Anterior cingulate cortex (tissue), 58 donors: ENCODE data around the gene VN1R5.
"Not testable (repeated sequence)": the region's sequence is repeated elsewhere in the genome, so short reads cannot be mapped to it uniquely, and the experiment has no call there.

Source experiments
- DNase-seq, 58 donors: peaks; one replicate each; lab custom pipeline; 2025; lab: John Stamatoyannopoulos, UW

The VN1R5 gene

DNA sequence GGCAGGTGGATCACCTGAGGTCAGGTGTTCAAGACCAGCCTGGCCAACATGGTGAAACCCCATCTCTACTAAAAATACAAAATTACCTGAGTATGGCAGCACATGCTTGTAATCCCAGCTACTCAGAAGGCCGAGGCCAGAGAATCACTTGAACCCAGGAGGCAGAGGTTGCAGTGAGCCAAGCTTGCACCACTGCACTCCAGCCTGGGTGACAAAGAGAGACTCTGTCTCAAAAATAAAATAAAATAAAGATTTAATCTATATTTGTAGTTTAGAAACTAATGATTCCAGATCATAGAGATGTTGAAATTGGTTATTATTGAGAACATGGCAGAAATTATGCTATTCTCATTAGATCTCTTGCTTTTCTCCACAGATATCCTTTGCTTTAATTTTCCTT lies at the start of gene VN1R5:
VN1R5 (plus strand) TSS at position 301 of the 400 bp plus-strand sequence.
- not testable (repeated sequence) for DNase-seq

DNA sequence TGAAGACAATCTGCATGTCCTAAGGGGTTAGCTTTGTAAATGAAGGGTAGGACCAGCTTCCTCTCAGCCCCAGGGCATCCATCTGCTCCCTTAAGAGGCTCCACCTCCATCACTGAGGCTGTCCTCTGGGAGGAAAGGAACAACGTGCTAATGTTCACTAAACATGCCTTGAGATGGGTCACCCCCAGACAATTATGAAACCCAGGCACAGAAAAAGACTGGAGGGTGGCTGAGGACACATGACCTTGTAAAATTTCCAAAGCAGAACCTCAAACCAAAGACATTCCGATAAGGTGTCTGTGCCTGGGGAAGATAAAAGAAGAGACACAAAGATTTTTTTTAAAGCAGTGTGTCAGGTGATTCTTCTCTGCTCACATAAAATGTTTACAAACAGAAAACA lies 46.5 kb upstream of the VN1R5 start:
- DNase-seq = no peak

DNA sequence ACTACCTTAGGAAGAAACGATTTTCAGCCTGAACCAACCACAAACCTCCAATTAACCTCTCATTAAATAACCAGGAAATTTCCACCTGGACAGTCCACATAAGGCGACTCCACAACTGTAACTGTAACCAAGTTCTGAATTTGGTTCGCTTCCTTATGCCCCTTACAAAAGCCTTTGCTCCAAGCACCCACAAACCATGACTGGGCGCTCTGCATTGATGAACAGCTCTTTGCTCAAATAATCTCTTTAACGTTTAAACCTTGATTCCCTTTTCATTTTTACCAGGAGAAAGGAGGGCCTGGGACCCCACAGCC lies 45.9 kb upstream of the VN1R5 start:
- no peak for DNase-seq

DNA sequence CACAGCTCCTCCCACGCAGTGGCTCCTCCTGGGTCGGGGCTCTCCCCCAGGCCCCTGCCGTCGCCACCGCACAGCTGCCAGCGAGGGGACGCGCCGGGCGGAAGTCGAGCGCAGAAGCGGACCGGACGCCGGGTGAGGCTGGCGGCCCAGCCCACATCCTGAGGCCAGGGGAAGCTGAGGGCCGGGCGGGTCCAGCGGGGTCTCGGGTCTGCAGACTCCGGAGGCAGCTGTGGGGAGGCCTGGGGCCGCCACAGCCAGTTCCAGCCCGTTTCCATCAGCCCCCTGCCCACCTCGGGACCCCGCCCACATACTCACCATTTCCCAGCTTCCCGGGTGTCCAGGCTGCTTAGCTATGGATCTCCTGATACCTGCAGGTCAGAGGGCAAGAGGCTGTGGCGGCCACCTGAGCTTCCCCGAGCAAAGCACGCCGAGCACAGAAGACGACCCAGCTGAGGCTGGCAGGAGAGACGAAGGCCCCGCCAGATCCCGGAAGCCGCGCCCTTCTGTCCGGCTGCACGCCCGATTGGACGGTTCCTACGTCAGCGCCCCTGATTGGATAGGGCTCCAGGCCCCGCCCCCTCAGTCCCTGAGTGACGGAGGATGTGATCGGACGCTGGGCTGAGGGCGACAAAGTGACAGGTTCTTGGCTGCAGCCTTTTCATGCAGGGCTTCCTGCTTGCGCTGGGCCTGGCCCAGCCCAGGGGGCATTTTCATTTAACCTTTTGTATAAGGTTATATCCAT lies 45.3 kb upstream of the VN1R5 start:
- peak; percentile 62 to 98 (median 95) for DNase-seq

DNA sequence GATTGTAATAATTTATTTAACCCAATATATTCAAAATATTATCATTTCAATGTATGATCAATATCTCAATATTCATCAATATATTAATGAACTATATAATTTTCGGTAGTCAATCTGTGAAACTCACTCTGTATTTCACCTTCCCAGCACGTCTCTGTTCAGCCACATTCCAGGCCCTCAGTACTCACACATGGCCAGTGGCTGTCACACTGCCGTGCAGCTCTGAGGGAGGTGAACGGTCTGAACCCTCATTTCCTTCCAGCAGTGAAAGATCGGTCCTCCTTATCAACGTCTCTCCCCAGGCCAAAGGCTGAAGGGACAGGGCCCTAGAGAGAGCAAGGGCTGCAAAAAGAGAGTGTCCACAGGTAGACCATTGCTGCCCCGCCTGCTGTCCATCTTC lies 44.5 kb upstream of the VN1R5 start:
- DNase-seq = no peak

DNA sequence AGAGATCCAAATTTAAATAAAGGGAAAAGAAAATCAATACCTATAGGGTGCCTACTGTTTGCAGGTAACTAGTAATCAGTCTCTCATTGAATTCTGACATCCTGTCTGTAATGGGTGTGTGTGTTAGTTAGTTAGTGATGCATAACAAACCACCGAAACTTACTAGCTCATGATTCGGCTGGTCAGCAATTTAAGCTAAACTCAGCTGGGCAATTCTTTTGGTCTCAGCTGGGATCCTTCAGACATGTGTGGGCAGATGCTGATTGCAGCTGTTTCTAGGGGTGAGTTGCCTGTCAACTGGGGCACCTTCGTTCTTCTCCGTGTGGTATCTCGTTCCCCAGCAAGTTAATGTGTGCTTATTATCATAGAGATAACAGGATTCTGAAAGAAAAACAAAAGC lies 43.9 kb upstream of the VN1R5 start:
- DNase-seq = no peak

DNA sequence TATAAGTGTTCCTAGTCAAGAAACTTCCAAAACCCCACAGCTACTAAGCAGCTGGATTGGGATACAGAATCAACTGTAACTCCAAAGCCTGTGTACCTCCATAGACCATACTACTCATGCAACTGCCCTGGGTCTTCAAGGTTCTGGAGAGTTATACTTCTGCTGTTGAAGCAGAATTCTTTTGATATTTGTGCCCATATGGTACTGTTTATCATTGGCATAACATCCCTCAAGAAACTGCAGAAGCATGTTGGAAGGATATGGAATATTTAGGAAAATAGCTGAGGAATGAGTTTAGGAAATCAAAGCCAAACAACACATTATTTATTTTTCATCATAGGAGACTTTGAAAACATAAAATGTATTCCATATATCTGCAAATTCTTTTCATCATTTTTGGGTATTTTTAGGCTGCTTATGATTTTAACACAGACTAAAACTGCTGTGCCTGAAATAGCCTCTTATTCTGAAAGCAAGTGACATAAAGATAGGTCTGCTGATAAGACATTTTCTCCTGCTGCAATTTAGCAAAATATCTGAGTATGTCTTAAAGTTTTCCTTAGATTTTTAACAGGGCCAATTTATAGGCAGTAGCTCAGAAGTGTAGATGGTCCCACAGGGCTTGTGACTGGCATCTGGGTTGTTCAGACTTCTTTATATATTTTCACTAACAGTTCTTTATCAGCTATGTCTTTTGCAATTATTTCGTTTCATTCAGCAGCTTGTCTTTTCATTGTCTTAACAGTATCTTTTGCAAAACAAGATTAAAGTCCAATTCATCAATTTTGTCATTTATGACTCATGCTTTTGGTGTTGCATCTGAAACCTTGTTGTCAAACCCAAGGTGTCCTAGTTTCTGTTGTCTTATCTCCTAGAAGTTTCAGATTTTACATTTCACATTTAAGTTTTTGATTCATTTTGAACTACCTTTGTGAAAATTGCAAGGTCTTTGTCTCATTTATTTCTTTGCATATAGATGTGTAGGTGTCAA lies 43.0 kb upstream of the VN1R5 start:
- no peak for DNase-seq

DNA sequence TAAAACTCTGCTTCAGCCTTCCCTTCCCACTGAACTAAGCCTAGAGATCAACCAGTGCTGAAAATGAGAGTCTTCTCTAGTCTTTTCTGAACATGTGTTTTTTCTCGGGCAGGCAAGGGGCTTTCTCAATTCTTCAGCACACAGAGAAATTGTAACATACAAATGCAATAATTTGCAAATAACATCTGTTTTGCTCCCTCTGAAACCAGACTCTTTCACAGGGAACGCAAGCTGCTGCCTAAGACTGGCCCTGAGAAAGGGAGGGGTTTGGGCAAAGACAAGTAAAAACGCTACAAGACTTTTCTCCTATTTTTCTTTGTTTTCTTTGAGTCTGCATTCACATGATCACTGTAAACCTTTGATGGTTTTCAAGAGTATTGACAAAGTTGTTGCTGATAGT lies 39.6 kb upstream of the VN1R5 start:
- no peak for DNase-seq

DNA sequence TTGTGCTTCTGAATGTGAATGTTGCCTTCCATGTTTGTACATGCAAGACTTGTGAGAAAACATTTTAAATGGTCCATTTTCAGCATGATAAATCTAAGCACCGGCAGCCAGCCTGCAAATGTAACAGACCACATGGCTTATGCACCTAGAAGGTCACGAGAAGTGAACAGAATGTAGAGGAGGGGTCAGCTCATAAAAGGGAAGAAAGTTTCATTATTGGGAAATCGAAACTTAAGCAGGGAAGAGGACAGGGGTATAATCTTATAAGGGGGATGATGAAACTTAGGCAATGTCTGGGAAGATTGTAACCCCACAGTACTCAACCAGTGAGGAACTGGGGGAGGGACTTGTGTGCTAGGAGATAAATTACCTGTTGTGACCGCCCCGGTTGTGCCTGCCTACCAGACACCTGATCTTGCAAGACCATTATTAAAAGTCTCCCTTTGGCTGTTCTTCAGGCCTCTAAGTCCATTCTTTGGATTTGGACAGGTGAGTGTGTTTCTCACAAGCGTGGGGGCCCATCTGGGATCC lies 37.7 kb upstream of the VN1R5 start:
- DNase-seq = no peak

DNA sequence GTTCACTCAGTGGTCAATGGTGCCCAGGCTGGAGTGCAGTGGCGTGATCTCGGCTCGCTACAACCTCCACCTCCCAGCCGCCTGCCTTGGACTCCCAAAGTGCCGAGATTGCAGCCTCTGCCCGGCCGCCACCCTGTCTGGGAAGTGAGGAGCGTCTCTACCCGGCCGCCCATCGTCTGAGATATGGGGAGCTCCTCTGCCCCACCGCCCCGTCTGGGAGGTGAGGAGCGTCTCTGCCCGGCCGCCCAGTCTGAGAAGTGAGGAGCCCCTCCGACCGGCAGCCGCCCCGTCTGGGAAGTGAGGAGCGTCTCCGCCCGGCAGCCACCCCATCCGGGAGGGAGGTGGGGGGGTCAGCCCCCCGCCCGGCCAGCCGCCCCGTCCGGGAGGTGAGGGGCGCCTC lies 35.6 kb upstream of the VN1R5 start:
- DNase-seq = not testable (repeated sequence)

DNA sequence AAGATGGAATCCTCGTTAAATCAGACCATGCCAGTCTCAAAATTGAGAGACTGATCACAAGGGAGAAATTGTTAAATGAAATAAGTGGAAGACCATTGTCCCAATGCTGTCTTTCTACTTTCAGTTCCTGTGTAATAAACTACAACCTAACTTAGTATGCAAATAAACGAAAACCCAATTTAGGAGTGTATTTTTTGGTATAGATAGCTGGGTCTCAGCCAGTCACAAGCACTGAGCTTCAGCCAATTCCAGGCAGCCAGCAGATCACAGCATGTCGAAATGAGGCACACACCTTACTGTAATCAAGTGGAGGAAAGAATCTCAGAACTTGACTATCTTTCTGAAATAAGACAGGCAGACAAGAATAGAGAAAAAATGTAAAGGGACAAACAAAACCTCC lies 33.0 kb upstream of the VN1R5 start:
- no peak for DNase-seq

DNA sequence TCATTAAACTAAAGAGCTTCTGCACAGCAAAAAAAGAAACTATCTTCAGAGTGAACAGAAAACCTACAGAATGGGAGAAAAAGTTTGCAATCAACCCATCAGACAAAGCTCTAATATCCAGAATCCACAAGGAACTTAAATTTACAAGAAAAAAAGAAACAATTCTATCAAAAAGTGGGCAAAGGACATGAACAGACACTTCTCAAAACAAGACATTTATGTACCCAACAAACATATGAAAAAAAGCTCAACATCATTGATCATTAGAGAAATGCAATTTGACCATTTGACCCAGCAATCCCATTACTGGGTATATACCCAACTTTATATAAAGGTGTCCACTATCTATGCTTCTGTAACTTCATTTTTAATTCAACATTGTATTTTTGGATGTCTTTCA lies 31.1 kb upstream of the VN1R5 start:
- no peak for DNase-seq

DNA sequence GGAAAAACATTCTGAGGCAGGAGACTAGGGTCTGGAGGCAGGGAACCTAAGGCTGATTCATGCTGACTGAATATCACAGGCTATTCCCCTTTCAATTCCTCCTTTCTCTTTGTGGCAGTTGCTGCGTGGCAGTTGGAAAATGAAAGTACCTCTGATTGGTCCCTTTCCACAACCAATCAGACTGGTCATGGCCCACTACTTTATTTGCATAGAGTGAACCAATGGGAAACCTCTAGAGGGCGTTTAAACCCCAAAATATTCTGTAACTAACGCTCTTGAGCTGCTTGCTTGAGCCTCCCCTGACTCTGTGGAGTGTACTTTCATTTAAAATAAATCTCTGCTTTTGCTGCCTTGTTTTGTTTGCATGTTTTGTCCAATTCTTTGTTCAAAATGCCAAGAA lies 27.7 kb upstream of the VN1R5 start:
- no peak for DNase-seq

DNA sequence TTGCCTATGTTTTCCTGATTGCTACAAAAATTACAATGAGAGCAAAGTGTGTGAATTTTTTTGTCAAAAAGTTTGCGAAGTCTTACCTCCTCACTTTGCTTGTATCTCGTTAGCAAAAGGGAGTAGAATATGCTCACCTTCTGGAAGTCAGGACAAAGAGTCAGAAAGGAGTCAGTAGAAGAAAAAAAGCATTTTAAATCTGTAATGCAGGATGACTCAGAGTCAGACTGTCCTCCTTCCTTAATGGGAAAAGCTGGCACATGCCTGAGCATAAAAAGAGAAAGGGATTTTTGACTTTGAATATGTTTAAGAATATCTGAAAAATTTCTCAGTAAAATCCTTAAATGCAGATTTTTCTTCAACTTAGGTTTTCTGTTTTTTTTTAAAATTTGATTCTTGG lies 14.2 kb upstream of the VN1R5 start:
- DNase-seq = no peak

DNA sequence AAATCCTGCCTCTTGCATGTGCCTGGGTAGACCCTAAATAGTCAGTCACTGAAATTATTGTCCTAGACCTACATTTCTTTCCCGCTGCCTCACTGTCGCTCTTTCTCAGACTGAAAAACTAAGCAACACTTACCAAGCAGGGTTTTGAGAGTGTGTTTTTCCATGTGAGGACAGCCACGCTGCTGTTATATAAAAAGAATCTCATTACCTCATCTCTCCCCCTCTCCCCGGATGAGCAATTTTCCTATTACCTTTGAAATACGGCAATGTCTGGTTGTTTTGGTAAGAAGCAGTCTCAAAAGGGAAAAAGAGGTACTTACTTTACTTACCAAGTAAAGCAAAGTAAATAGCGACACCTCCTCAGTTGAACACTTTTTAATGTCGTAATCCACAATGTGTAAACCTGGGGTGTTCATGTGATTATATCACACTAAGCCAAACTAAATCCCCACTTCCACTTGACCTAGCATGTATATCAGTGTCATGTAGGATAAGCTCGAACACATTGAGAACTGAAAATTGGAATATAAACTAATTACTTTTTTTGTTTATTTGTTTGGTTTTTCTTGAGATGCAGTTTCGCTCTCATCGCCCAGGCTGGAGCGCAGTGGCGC lies 12.2 kb upstream of the VN1R5 start:
- no peak for DNase-seq

DNA sequence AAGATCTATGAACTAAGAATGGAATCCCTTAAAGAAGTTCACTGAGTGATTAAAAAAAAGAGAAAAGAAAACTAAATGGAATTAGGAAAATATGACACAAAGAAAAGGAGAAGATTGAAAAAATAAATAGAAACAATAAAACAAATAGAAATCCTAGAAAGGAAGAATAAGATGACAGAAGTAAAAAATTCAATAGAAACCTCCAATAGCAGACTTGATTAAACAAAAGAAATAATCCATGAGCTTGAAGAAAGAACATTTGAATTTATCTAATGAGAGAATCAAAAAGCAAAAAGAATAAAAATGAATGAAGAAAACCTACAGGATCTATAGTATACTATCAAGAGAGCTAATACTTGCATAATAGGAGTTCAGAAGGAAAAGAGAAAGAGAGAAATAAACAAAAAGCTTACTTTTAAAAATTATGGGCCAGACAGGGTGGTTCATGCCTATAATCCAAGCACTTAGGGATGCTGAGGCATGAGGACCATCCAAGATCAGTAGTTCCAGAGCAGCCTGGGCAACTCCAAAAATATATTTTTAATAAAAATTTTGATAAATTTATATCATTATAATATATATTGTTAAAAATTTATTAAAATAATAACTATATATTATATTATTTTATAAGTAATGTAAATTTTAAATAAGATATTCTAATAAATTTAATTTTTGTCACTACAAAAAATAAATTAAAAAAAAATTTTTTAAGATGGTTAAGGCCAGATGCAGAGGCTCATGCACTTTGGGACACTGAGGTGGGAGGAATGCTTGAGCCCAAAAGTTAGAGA lies 9.4 kb upstream of the VN1R5 start:
- no peak for DNase-seq

DNA sequence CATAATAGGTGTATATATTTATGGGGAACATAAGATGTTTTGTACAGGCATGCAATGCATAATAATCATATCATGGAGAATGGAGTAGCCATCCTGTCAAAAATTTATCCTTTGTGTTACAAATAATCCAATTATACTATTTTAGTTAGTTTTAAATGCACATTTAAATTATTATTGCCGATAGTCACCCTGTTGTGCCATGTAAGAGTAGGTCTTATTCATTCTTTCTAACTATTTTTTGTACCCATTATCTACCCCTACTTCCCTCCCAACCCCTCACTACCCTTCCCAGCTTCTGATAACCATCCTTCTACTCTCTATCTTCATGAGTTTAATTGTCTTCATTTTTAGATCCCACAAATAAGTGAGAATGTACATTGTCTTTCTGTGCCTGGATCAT lies 8.3 kb upstream of the VN1R5 start:
- DNase-seq = no peak

DNA sequence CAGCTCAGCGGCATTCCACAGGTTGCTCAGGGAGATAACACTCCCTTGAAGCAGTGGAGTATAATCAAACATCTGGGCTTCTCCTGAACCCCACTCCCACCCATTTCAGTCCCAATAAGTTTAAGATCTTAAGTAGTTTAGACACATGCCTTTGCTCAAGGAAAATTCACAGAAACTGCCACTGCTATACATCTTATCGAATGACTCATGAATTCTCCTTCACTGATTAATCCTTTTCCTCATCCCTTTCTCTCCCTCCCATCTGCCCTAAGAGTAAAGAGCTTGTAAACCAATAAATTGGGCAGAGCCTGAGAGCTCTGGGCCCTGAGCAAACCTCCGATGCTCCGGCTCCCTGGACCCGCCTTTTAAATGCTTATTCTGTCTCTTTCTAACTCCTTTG lies 10.2 kb downstream of the VN1R5 start:
- no peak for DNase-seq

DNA sequence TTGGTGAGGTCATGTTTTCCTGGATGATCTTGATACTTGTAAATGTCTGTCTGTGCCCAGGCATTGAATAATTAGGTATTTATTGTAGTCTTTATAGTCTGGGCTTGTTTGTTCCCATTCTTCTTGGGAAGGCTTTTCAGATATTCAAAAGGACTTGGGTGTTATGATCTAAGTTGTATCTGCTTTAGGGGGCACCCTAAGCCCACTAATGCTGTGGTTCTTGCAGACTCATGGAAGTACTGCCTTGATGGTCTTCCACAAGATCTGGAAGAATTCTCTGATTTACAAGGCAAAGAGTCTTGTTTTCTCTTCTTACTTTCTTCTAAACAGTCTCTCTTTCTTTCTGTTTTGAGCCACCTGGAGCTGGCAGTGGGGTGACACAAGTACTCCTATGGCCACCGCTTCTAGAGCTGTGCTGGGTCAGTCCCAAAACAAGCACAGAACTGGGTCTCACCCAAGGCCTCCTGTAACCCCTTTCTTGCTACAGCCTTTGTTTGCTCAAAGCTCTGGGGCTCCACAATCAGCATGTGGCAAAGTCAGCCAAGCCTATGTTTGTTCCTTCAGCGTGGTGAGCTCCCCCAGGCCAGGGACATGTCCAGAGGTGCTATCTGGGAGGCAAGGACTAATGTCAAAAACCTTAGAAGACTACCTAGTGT lies 12.6 kb downstream of the VN1R5 start:
- no peak for DNase-seq

DNA sequence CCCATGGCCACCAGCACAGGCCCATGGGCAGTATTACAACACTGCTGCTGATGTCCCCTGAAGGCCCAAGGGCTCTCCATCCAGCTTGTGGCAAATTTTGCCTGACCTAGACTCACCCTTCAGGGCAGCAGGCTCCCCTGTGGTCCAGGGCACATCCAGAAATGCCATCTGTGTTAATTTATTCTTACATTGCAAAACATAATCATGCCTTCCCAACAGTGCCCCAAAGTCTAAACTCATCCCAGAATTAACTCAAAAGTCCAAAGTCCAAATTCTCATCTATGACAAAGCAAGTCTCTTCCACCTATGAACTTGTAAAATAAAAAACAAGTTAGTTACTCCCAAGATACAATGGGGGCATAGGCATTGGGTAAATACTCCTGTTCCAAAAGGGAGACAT lies 13.3 kb downstream of the VN1R5 start:
- DNase-seq = no peak
